H1 (cell line): ENCODE results near the gene PRKAG1. TPM values are rescaled to one million over a fixed set of nuclear protein-coding genes. Genes with fewer than 3 reads are reported as not detected.

Source experiments
- CTCF ChIA-PET: fragments of 300-600 bp; sonication (Branson Sonifier 250); formaldehyde crosslinking; loops from one replicate; lab custom pipeline; 2021; ENCODE audit not compliant: partially characterized antibody; lab: Charles Lee
- POLR2A ChIA-PET: fragments of 300-600 bp; sonication (Branson Sonifier 250); formaldehyde crosslinking; loops from one replicate; lab custom pipeline; 2021; ENCODE audit warnings: inconsistent platforms; ENCODE audit not compliant: partially characterized antibody; lab: Charles Lee
- DNase-seq, 2 experiments: peaks; one replicate each; pipeline versions ENCODE4 v3.0.0 to v3.0.0-alpha.2; 2010 to 2022; ENCODE audit warnings: low spot score in 2 of 2, low read depth in 1 of 2, mixed read lengths in 1 of 2
- FAIRE-seq: peaks from 2 replicates; lab custom pipeline; 2011; peaks lifted over from hg19 to GRCh38; lab: Jason Lieb, UNC
- H2AFZ ChIP-seq: 2 replicates; pipeline ENCODE4 v1.8.1; 2012; ENCODE audit warnings: low read length, inconsistent platforms
- H2AK5ac ChIP-seq: 2 replicates; pipeline ENCODE4 v1.6.1; 2013; ENCODE audit warnings: low read depth, low read length
- H2BK120ac ChIP-seq: replicated peaks from 2 replicates; pipeline ENCODE3; 2013; ENCODE audit warnings: low read depth, low read length, inconsistent platforms
- H2BK12ac ChIP-seq: 2 replicates; pipeline ENCODE4 v1.6.1; 2013; ENCODE audit warnings: low read depth, low read length
- H2BK15ac ChIP-seq: 2 replicates; pipeline ENCODE4 v1.6.1; 2013; ENCODE audit warnings: low read length
- H2BK20ac ChIP-seq: 2 replicates; pipeline ENCODE4 v1.6.1; 2013; ENCODE audit warnings: low read length
- H2BK5ac ChIP-seq: 2 replicates; pipeline ENCODE4 v1.6.1; 2013; ENCODE audit warnings: low read depth, low read length
- H3K14ac ChIP-seq: 2 replicates; pipeline ENCODE4 v1.6.1; 2013; ENCODE audit warnings: inconsistent platforms; ENCODE audit not compliant: insufficient read length
- H3K18ac ChIP-seq: 2 replicates; pipeline ENCODE4 v1.6.1; 2013; ENCODE audit warnings: low read length; ENCODE audit errors: extremely low read depth
- H3K23ac ChIP-seq: 2 replicates; pipeline ENCODE4 v1.6.1; 2013; ENCODE audit warnings: inconsistent platforms; ENCODE audit not compliant: insufficient read length
- H3K23me2 ChIP-seq: 2 replicates; pipeline ENCODE4 v1.6.1; 2013; ENCODE audit warnings: low read depth, low read length
- H3K27ac ChIP-seq: 2 replicates; pipeline ENCODE4 v1.6.1; 2011; ENCODE audit warnings: low read depth, low read length, inconsistent platforms
- H3K27me3 ChIP-seq, 4 experiments: replicated peaks in 1 of 4; 1 replicate in 1 of 4; 2 replicates in 3 of 4; pipeline versions ENCODE4 v1.6.1 to v1.8.1; 2011 to 2013; ENCODE audit warnings: low read length in 3 of 4, mild to moderate bottlenecking in 3 of 4, inconsistent platforms in 2 of 4, mixed read lengths in 2 of 4, moderate library complexity in 1 of 4; ENCODE audit not compliant: control insufficient read depth in 3 of 4, insufficient read depth in 3 of 4; ENCODE audit errors: extremely low read depth in 1 of 4
- H3K36me3 ChIP-seq, 4 experiments: 2 replicates each; pipeline versions ENCODE4 v1.6.1 to v1.8.1; 2011 to 2013; ENCODE audit warnings: mild to moderate bottlenecking in 4 of 4, low read length in 3 of 4, moderate library complexity in 2 of 4, control low read depth in 1 of 4, inconsistent platforms in 1 of 4; ENCODE audit not compliant: insufficient read depth in 4 of 4, control insufficient read depth in 2 of 4
- H3K4ac ChIP-seq: replicated peaks from 2 replicates; pipeline ENCODE3; 2013; ENCODE audit warnings: low read length, low read depth, mixed read lengths, inconsistent platforms; ENCODE audit not compliant: insufficient read length
- H3K4me1 ChIP-seq, 4 experiments: replicated peaks in 1 of 4; 1 replicate in 1 of 4; 2 replicates in 3 of 4; pipeline versions ENCODE4 v1.6.1 to v1.8.1; 2011 to 2013; ENCODE audit warnings: low read length in 3 of 4, inconsistent platforms in 2 of 4, mixed read lengths in 1 of 4; ENCODE audit not compliant: insufficient read depth in 4 of 4, control insufficient read depth in 3 of 4
- H3K4me2 ChIP-seq, 2 experiments: 2 replicates each; pipeline versions ENCODE4 v1.6.1 to v1.8.1; 2011 to 2013; ENCODE audit warnings: low read depth in 2 of 2, low read length in 2 of 2, control low read depth in 1 of 2, inconsistent platforms in 1 of 2, mild to moderate bottlenecking in 1 of 2; ENCODE audit not compliant: insufficient read depth in 1 of 2
- H3K4me3 ChIP-seq, 4 experiments: fragments of 200-600, 300-600 bp in 1 of 4; sonication (generic), shearing (Covaris generic), sonication (Bioruptor Twin) in 1 of 4; 2 replicates each; pipeline versions ENCODE4 v1.5.1 to v1.8.1; 2011 to 2016; ENCODE audit warnings: low read length in 4 of 4, low read depth in 3 of 4, control low read depth in 2 of 4, inconsistent platforms in 2 of 4, mild to moderate bottlenecking in 2 of 4, mixed read lengths in 1 of 4, moderate library complexity in 1 of 4; ENCODE audit not compliant: insufficient read depth in 2 of 4; ENCODE audit errors: extremely low read depth in 1 of 4
- H3K56ac ChIP-seq: replicated peaks from 2 replicates; pipeline ENCODE3; 2013; ENCODE audit warnings: low read depth, mild to moderate bottlenecking, mixed read lengths, low read length, inconsistent platforms; ENCODE audit not compliant: insufficient read length
- H3K79me1 ChIP-seq: 2 replicates; pipeline ENCODE4 v1.6.1; 2013; ENCODE audit warnings: low read depth, low read length, control low read depth
- H3K79me2 ChIP-seq, 2 experiments: 2 replicates each; pipeline versions ENCODE4 v1.6.1 to v1.8.1; 2012 to 2013; ENCODE audit warnings: low read length in 2 of 2, mild to moderate bottlenecking in 2 of 2, inconsistent platforms in 1 of 2; ENCODE audit not compliant: insufficient read depth in 2 of 2, control insufficient read depth in 1 of 2
- H3K9ac ChIP-seq, 4 experiments: replicated peaks in 1 of 4; 1 replicate in 1 of 4; 2 replicates in 3 of 4; pipeline versions ENCODE4 v1.6.1 to v1.8.1; 2011 to 2013; ENCODE audit warnings: low read depth in 3 of 4, low read length in 3 of 4, control low read depth in 2 of 4, mild to moderate bottlenecking in 2 of 4, moderate library complexity in 2 of 4, inconsistent platforms in 1 of 4; ENCODE audit errors: extremely low read depth in 1 of 4
- H3K9me3 ChIP-seq, 2 experiments: 2 replicates each; pipeline versions ENCODE4 v1.6.1 to v1.8.1; 2012 to 2013; ENCODE audit warnings: mild to moderate bottlenecking in 2 of 2, moderate library complexity in 2 of 2, control low read depth in 1 of 2, inconsistent platforms in 1 of 2, low read depth in 1 of 2, low read length in 1 of 2, mixed read lengths in 1 of 2; ENCODE audit not compliant: insufficient read depth in 2 of 2
- H4K20me1 ChIP-seq, 2 experiments: replicated peaks in 1 of 2; 2 replicates each; pipeline versions ENCODE3 to v1.8.1; 2011 to 2013; ENCODE audit warnings: inconsistent platforms in 2 of 2, low read length in 2 of 2, mild to moderate bottlenecking in 1 of 2; ENCODE audit not compliant: insufficient read depth in 2 of 2, control insufficient read depth in 1 of 2
- H4K5ac ChIP-seq: 2 replicates; pipeline ENCODE4 v1.6.1; 2013; ENCODE audit warnings: low read length, low read depth, mixed read lengths, inconsistent platforms; ENCODE audit not compliant: insufficient read length
- H4K8ac ChIP-seq: 2 replicates; pipeline ENCODE4 v1.8.0; 2013; ENCODE audit warnings: mild to moderate bottlenecking, moderate library complexity, low read length, inconsistent platforms; ENCODE audit not compliant: insufficient read depth; ENCODE audit errors: extremely low read depth
- H4K91ac ChIP-seq: replicated peaks from 2 replicates; pipeline ENCODE3; 2013; ENCODE audit warnings: low read length, mixed read lengths, inconsistent platforms; ENCODE audit not compliant: insufficient read length
- ASH2L ChIP-seq: fragments of 200-600, 300-600 bp; sonication (generic); IDR thresholded peaks from one replicate; pipeline ENCODE4 v1.7.1; 2017; ENCODE audit warnings: low read length
- BCL11A ChIP-seq, 2 experiments: IDR thresholded peaks; one replicate each; pipeline ENCODE4 v1.6.1; 2011; ENCODE audit warnings: low read depth in 2 of 2, low read length in 2 of 2, mild to moderate bottlenecking in 2 of 2
- CBX5 ChIP-seq: fragments of 300-800, 300-1000 bp; sonication (generic); IDR thresholded peaks from 2 replicates; pipeline ENCODE4 v1.7.1; 2016; ENCODE audit warnings: antibody characterized with exemption, low read length, low read depth
- CHD2 ChIP-seq: IDR thresholded peaks from 2 replicates; pipeline ENCODE4 v1.6.1; 2012; ENCODE audit warnings: low read length, improper control_type of control experiment
- GTF2F1 ChIP-seq: IDR thresholded peaks from 2 replicates; pipeline ENCODE4 v1.6.1; 2012; ENCODE audit warnings: low read depth, low read length, improper control_type of control experiment, borderline replicate concordance
- KDM1A ChIP-seq: fragments of 200-600, 300-600 bp; sonication (generic); IDR thresholded peaks from 2 replicates; pipeline ENCODE4 v1.7.1; 2016; ENCODE audit warnings: mild to moderate bottlenecking, low read length, borderline replicate concordance
- POLR2A ChIP-seq, 2 experiments: IDR thresholded peaks; 1 replicate in 1 of 2; 2 replicates in 1 of 2; pipeline ENCODE4 v1.6.1; 2011; ENCODE audit warnings: low read depth in 2 of 2, low read length in 2 of 2, mild to moderate bottlenecking in 2 of 2; ENCODE audit errors: control extremely low read depth in 1 of 2
- SP1 ChIP-seq: IDR thresholded peaks from 2 replicates; pipeline ENCODE4 v1.6.1; 2011; ENCODE audit warnings: low read depth, low read length
- SUZ12 ChIP-seq: fragments of 200-600 bp; sonication (generic); IDR thresholded peaks from 2 replicates; pipeline ENCODE4 v1.6.1; 2012; ENCODE audit warnings: mild to moderate bottlenecking, inconsistent platforms, low read length, moderate library complexity, mixed read lengths
- TAF1 ChIP-seq: IDR thresholded peaks from 2 replicates; pipeline ENCODE4 v1.6.1; 2011; ENCODE audit warnings: mild to moderate bottlenecking, low read depth, low read length
- WGBS, 2 experiments: shearing (Covaris generic) in 1 of 2; methylation state at CpG; one replicate each; pipeline versions ENCODE4 v1.1.6 to v1.1.7; 2013 to 2015; ENCODE audit warnings: low lambda C conversion rate in 2 of 2, mixed read lengths in 2 of 2, inconsistent platforms in 1 of 2, low coverage in 1 of 2, missing lambda C conversion rate in 1 of 2; ENCODE audit not compliant: insufficient replicate concordance in 2 of 2, insufficient coverage in 1 of 2, insufficient read length in 1 of 2; ENCODE audit errors: extremely low coverage in 1 of 2, missing lambda C conversion rate in 1 of 2; 5-methylcytosine and 5-hydroxymethylcytosine counted together
- polyA plus RNA-seq, 7 experiments: library from polyadenylated mRNA; depleted of rRNA in 3 of 7; stranded (reverse) in 5 of 7; unstranded in 2 of 7; fragments of >200 nt in 5 of 7; fragments of 200-250 nt in 2 of 7; gene quantifications; 1 replicate in 5 of 7; 2 replicates in 1 of 7; 4 replicates in 1 of 7; pipeline versions ENCODE4 v1.2.1 to v1.2.3, GENCODE V29; 2011 to 2013; ENCODE audit warnings: missing spikeins in 2 of 7, mixed read lengths in 2 of 7
- total RNA-seq: library from RNA; stranded (reverse); fragmentation: NEBNext Ultra II Directional; extraction: Animal tissue kit (Norgen Biotek cat#: 25700); gene quantifications from 2 replicates; pipeline ENCODE4 v1.2.1, GENCODE V29; 2021

The PRKAG1 gene
- total and polyA plus RNA-seq, 2 of the 8 experiments (the other 6 are each of a cell fraction or from before 2014, with no cell fraction given): 38.6 to 57.5 TPM

- Histone ChIP-seq H4K5ac (no peak overlapping the region), H3K4me1 (peaks cover 9 to 37% (median 13%) of the 10 kb centered on the region in 4 experiments), H3K56ac (no peak overlapping the region), H4K8ac (peak overlapping the region; percentile 87), H3K36me3 (peaks cover 2 to 7% (median 6%) of the 10 kb centered on the region in 4 experiments; a peak in 5 of 8 replicates), H2BK120ac (no peak overlapping the region), H2AK5ac (peak overlapping the region; percentile 19; the same call in 1 of the 2 replicates), H3K4me3 (peak overlapping the region; percentile 85 to 97 (median 96)), H3K4ac (peak overlapping the region; percentile 7), H3K27ac (peak overlapping the region; percentile 97; the same call in 1 of the 2 replicates), H3K27me3 (no peaks in the 10 kb centered on the region), H3K79me2 (peaks cover 51 to 57% of the 10 kb centered on the region in 2 experiments), H3K79me1 (peaks cover 30% of the 10 kb centered on the region), H3K9ac (peak overlapping the region; percentile 86 to 98 (median 95)), H4K91ac (no peak overlapping the region), H2BK20ac (no peak overlapping the region)
- DNase-seq (peak in 1 of 2 experiments; percentile 66), FAIRE-seq (no peak)
- CTCF ChIA-PET: interaction anchor here (1.2 to 2.6 kb wide), 2 partner anchors 34 to 61 kb away, joined by 3 to 10 read pairs; partner anchors contain the start of gene DHH
- no peak for TF ChIP-seq SP1
- TF ChIP-seq SUZ12: 0 out of 2 replicates have a peak, but pooled peaks have one; percentile 30
- TF ChIP-seq BCL11A (IDR thresholded peaks at IDR 0.05; ENCODE audit: low read depth in 2 of 2, low read length in 2 of 2): no peak
- TF ChIP-seq CBX5: no peak
- TF ChIP-seq GTF2F1: no peak
- no peak for TF ChIP-seq KDM1A
- TF ChIP-seq ASH2L: no peak
- TF ChIP-seq TAF1: no peak
- no peak for TF ChIP-seq CHD2
- TF ChIP-seq POLR2A (IDR thresholded peaks at IDR 0.05; ENCODE audit: control extremely low read depth in 1 of 2, low read depth in 2 of 2, low read length in 2 of 2): peak in 1 of 2 experiments; percentile 15; a peak in 1 of 3 replicates
- TF ChIP-seq, all 59 proteins: peak for 2
- no peak overlapping the region for H3K14ac ChIP-seq
- 2% methylated on average over 65 of the region's 70 CpGs; no CpG with 5 or more reads in 1 of the 2 experiments for WGBS, 2 experiments
- no peaks in the 10 kb centered on the region for H3K9me3 ChIP-seq
- no peak overlapping the region for H2BK15ac ChIP-seq
- H2BK12ac ChIP-seq: no peak overlapping the region
- no peak overlapping the region for H2AFZ ChIP-seq
- peak overlapping the region; percentile 81 to 98 for H3K4me2 ChIP-seq
- peaks cover 15% of the 10 kb centered on the region for H3K23me2 ChIP-seq
- peaks cover 37 to 40% of the 10 kb centered on the region in 2 experiments for H4K20me1 ChIP-seq
- no peak overlapping the region for H3K23ac ChIP-seq
- POLR2A ChIA-PET: interaction anchor here (0.7 to 5.6 kb wide), 16 partner anchors 10 to 72 kb away, joined by 3 to 47 read pairs (median 5); partner anchors contain the start of genes DDN, LMBR1L, PRKAG1 and RHEBL1
- peak overlapping the region; percentile 98; the same call in 1 of the 2 replicates for H2BK5ac ChIP-seq
- H3K18ac ChIP-seq: no peak overlapping the region
These were observed 41.0 kb upstream of the PRKAG1 start for GRCh38 chr12:49059299-49060171.
